HepG2 (cell line): ENCODE data around the gene PDIA5. TPM values are rescaled to one million over a fixed set of nuclear protein-coding genes. Genes with fewer than 3 reads are reported as not detected.

Experiments used
- ATF3 ChIP-seq: sonication (generic); formaldehyde crosslinking; IDR thresholded peaks from 2 replicates; pipeline ENCODE4 v1.4.0; 2020; ENCODE audit warnings: missing genetic modification reagents
- ETS1 ChIP-seq: sonication (generic); formaldehyde crosslinking; IDR thresholded peaks from 2 replicates; pipeline ENCODE4 v1.4.0; 2020; ENCODE audit warnings: missing genetic modification reagents
- GFI1 ChIP-seq: sonication (generic); formaldehyde crosslinking; IDR thresholded peaks from 2 replicates; pipeline ENCODE4 v1.5.0; 2020; ENCODE audit warnings: missing genetic modification reagents, mild to moderate bottlenecking, borderline replicate concordance
- KAT7 ChIP-seq: IDR thresholded peaks from 2 replicates; pipeline ENCODE4 v1.6.1; 2018; ENCODE audit warnings: borderline replicate concordance, missing compliant biosample characterization
- POGK ChIP-seq: sonication (generic); formaldehyde crosslinking; conservative IDR thresholded peaks from 2 replicates; pipeline ENCODE4 v1.8.0; 2022; ENCODE audit warnings: mild to moderate bottlenecking, moderate library complexity, missing genetic modification reagents
- RBM22 ChIP-seq: fragments of 200-400 bp; formaldehyde crosslinking; optimal IDR thresholded peaks from 2 replicates; pipeline ENCODE3; 2017; ENCODE audit warnings: mild to moderate bottlenecking, low read length, moderate library complexity
- SMARCC2 ChIP-seq: fragments of 450-650 bp; IDR thresholded peaks from 2 replicates; pipeline ENCODE4 v1.6.1; 2017; ENCODE audit warnings: antibody characterized with exemption, mild to moderate bottlenecking
- THRA ChIP-seq: sonication (generic); formaldehyde crosslinking; IDR thresholded peaks from 2 replicates; pipeline ENCODE4 v1.4.0; 2020; ENCODE audit warnings: missing genetic modification reagents, borderline replicate concordance
- TRIM24 ChIP-seq: sonication (generic); formaldehyde crosslinking; IDR thresholded peaks from 2 replicates; pipeline ENCODE4 v1.8.0; 2022; ENCODE audit warnings: mild to moderate bottlenecking, missing genetic modification reagents
- ZNF577 ChIP-seq: sonication (generic); formaldehyde crosslinking; IDR thresholded peaks from 2 replicates; pipeline ENCODE4 v1.4.0; 2020; ENCODE audit warnings: mild to moderate bottlenecking, low read depth, missing genetic modification reagents, borderline replicate concordance
- ZNF660 ChIP-seq: sonication (generic); formaldehyde crosslinking; IDR thresholded peaks from 2 replicates; pipeline ENCODE4 v1.5.1; 2020; ENCODE audit warnings: mild to moderate bottlenecking, low read depth, missing genetic modification reagents, borderline replicate concordance
- polyA plus RNA-seq, 8 experiments: library from polyadenylated mRNA; depleted of rRNA in 3 of 8; stranded (reverse) in 7 of 8; unstranded in 1 of 8; fragments of >200 nt; fragmentation: Illumina TruSeq in 4 of 8; extraction: Trizol in 4 of 8; gene quantifications; 2 replicates each; pipeline versions ENCODE4 v1.2.1 to v1.2.3, GENCODE V29; 2011 to 2016; ENCODE audit warnings: low read depth in 4 of 8, missing spikeins in 1 of 8, mixed read lengths in 1 of 8; ENCODE audit not compliant: insufficient read depth in 1 of 8
- total RNA-seq, 5 experiments: library from RNA; depleted of rRNA; stranded (reverse); fragments of >200 nt; fragmentation: Illumina TruSeq; extraction: Trizol; gene quantifications; 2 replicates each; pipeline ENCODE4 v1.2.3, GENCODE V29; 2016; ENCODE audit warnings: low read depth in 1 of 5
- TF ChIP-seq, protein P1 (sequence below): sonication (generic); formaldehyde crosslinking; IDR thresholded peaks from 2 replicates; pipeline ENCODE4 v1.4.0; 2020; ENCODE audit warnings: missing genetic modification reagents

Gene PDIA5
- total and polyA plus RNA-seq, 2 of the 13 experiments (the other 11 are each of a cell fraction or from before 2014, with no cell fraction given), result 51.3 to 74.3 TPM

- TF ChIP-seq ZNF660 (CRISPR knock-in tag) (no peak; the same call in 1 of the 2 replicates), POGK (CRISPR knock-in tag) (peak; percentile 5; the same call in 1 of the 2 replicates), THRA (CRISPR knock-in tag) (no peak), SMARCC2 (no peak), RBM22 (no peak), TRIM24 (no peak), KAT7 (CRISPR knock-in tag) (peak; percentile 78), ETS1 (CRISPR knock-in tag) (no peak; the same call in 1 of the 2 replicates), ZNF577 (0 out of 2 replicates have a peak, but pooled peaks have one; percentile 46), ATF3 (peak; percentile 6; the same call in 1 of the 2 replicates), GFI1 (CRISPR knock-in tag) (peak; percentile 77; the same call in 1 of the 2 replicates)
- TF ChIP-seq, protein P1, sequence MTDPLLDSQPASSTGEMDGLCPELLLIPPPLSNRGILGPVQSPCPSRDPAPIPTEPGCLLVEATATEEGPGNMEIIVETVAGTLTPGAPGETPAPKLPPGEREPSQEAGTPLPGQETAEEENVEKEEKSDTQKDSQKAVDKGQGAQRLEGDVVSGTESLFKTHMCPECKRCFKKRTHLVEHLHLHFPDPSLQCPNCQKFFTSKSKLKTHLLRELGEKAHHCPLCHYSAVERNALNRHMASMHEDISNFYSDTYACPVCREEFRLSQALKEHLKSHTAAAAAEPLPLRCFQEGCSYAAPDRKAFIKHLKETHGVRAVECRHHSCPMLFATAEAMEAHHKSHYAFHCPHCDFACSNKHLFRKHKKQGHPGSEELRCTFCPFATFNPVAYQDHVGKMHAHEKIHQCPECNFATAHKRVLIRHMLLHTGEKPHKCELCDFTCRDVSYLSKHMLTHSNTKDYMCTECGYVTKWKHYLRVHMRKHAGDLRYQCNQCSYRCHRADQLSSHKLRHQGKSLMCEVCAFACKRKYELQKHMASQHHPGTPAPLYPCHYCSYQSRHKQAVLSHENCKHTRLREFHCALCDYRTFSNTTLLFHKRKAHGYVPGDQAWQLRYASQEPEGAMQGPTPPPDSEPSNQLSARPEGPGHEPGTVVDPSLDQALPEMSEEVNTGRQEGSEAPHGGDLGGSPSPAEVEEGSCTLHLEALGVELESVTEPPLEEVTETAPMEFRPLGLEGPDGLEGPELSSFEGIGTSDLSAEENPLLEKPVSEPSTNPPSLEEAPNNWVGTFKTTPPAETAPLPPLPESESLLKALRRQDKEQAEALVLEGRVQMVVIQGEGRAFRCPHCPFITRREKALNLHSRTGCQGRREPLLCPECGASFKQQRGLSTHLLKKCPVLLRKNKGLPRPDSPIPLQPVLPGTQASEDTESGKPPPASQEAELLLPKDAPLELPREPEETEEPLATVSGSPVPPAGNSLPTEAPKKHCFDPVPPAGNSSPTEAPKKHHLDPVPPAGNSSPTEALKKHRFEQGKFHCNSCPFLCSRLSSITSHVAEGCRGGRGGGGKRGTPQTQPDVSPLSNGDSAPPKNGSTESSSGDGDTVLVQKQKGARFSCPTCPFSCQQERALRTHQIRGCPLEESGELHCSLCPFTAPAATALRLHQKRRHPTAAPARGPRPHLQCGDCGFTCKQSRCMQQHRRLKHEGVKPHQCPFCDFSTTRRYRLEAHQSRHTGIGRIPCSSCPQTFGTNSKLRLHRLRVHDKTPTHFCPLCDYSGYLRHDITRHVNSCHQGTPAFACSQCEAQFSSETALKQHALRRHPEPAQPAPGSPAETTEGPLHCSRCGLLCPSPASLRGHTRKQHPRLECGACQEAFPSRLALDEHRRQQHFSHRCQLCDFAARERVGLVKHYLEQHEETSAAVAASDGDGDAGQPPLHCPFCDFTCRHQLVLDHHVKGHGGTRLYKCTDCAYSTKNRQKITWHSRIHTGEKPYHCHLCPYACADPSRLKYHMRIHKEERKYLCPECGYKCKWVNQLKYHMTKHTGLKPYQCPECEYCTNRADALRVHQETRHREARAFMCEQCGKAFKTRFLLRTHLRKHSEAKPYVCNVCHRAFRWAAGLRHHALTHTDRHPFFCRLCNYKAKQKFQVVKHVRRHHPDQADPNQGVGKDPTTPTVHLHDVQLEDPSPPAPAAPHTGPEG (CRISPR knock-in tag), result peak; percentile 98
These were observed at the start of gene PDIA5 (continued) for GRCh38 chr3:123066896-123067688.
